ENCODE measurements around the gene RGS7. TPM values are rescaled to one million over a fixed set of nuclear protein-coding genes. Genes with fewer than 3 reads are reported as not detected.
A peak's percentile ranks its signal among the peaks of the same experiment; 100 is the strongest.

RGS7 gene
- total RNA-seq, 1 donor from 2014 or later = not detected

DNA sequence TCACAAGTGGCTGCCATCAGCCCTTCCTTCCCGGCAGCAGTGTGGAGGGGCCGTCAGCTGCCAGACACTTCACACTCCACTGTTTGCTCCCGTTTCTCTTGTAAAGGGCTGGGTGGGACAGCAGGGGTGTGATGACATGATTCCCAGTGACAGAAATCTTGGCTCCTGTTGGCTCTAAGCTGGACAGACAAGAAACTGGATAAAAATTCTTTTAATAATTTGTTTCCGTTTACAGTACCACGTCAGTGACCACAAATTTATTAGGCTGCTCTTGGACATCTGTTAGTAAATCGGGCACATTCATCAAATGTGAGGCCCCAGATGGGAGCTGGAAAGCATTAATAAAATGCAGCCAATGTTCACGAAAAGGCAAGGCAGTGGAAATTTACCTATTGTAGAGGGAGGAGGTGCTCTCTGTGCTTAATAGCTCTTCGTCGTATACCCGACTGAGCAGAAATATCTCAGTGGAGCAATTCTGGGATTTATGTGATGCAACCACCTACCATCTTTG, 391.4 kb downstream of the RGS7 start:
- TF ChIP-seq, protein P1, sequence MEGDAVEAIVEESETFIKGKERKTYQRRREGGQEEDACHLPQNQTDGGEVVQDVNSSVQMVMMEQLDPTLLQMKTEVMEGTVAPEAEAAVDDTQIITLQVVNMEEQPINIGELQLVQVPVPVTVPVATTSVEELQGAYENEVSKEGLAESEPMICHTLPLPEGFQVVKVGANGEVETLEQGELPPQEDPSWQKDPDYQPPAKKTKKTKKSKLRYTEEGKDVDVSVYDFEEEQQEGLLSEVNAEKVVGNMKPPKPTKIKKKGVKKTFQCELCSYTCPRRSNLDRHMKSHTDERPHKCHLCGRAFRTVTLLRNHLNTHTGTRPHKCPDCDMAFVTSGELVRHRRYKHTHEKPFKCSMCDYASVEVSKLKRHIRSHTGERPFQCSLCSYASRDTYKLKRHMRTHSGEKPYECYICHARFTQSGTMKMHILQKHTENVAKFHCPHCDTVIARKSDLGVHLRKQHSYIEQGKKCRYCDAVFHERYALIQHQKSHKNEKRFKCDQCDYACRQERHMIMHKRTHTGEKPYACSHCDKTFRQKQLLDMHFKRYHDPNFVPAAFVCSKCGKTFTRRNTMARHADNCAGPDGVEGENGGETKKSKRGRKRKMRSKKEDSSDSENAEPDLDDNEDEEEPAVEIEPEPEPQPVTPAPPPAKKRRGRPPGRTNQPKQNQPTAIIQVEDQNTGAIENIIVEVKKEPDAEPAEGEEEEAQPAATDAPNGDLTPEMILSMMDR (IDR thresholded peaks at IDR 0.05) = no peak
- intact Hi-C loops (cut with DNase I) = no loop called here
- ATAC-seq (peak; percentile 36), DNase-seq (no peak)
- Histone ChIP-seq H3K9me3 (no peaks in the 10 kb centered on the region), H3K27ac (no peak overlapping the region), H3K27me3 (no peaks in the 10 kb centered on the region), H3K36me3 (no peaks in the 10 kb centered on the region), H3K4me3 (no peak overlapping the region), H3K4me1 (no peaks in the 10 kb centered on the region)

DNA sequence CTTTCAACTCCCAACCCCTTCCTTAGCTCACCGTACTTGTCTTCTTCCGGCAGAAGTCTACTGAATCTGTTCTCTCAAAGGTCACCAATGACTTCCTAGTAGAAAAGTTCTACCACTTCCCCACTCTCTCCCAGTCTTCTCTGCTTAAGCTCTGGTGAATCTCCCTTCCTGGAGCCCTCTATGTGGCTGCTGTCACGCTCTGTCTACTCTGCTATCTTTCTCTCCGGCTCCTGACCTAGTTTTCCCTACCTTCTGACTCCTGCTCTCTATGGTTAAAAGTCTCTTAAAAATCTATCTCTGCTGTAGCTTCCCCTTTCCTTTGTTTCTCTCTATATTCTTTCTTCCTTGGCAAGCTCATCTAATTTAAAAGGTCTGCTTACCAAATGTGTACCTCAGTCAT, 394.9 kb downstream of the RGS7 start:
- H3K27ac ChIP-seq = no peak overlapping the region
- intact Hi-C loops (cut with DNase I) = no loop called here
- H3K9me3 ChIP-seq = no peaks in the 10 kb centered on the region
- no peaks in the 10 kb centered on the region for H3K27me3 ChIP-seq
- no peak overlapping the region for H3K4me3 ChIP-seq
- no peak for ATAC-seq
- TF ChIP-seq, protein P1 (IDR thresholded peaks at IDR 0.05) = no peak
- H3K4me1 ChIP-seq = no peaks in the 10 kb centered on the region
- no peak for DNase-seq
- no peaks in the 10 kb centered on the region for H3K36me3 ChIP-seq

DNA sequence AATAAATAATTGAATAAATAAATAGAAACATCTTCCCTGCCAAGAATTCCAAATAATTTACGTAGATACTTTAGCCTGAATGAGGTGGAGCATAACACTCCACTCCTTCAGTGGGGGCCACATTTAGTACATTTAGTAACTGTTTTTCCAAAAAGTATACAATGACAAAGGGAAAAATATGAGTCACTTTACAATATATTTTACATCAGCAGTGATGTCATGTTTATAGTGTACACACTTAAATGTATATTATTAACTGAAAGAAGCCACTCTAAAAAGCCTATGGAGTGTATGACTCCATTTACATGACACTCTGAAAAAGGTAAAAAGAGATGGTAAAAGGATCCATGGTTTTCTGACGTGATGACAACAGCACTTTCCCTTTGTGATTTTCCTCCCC, 400.6 kb downstream of the RGS7 start:
- Histone ChIP-seq H3K27me3 (no peaks in the 10 kb centered on the region), H3K27ac (no peak overlapping the region), H3K36me3 (no peaks in the 10 kb centered on the region), H3K4me3 (no peak overlapping the region), H3K4me1 (no peaks in the 10 kb centered on the region), H3K9me3 (no peaks in the 10 kb centered on the region)
- TF ChIP-seq, protein P1 (IDR thresholded peaks at IDR 0.05) = no peak
- DNase-seq (no peak), ATAC-seq (no peak)
- intact Hi-C loops (cut with DNase I) = no loop called here

DNA sequence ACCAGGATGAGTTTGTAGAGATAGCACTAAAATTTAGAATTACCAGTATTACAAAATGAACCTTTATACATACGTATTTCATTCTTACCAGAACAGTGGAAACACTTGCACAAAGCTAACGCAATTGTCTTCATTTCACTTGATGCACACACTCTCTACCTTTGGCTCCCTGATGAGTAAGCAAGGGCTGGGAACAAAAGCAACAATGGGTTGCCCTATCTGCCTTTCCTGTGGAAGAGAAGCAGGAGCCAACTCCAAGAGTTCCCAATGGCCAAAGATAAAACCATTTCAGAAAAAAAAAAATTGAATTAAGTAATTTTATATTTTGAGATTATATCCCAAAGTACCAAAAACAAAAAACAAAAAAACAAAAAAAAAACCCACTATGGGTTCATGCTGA, 401.0 kb downstream of the RGS7 start:
- H3K9me3 ChIP-seq = no peaks in the 10 kb centered on the region
- intact Hi-C loops (cut with DNase I) = no loop called here
- no peaks in the 10 kb centered on the region for H3K36me3 ChIP-seq
- DNase-seq (no peak), ATAC-seq (no peak)
- H3K4me1 ChIP-seq = no peaks in the 10 kb centered on the region
- TF ChIP-seq, protein P1 (IDR thresholded peaks at IDR 0.05) = no peak
- H3K4me3 ChIP-seq = no peak overlapping the region
- no peaks in the 10 kb centered on the region for H3K27me3 ChIP-seq
- H3K27ac ChIP-seq = no peak overlapping the region

DNA sequence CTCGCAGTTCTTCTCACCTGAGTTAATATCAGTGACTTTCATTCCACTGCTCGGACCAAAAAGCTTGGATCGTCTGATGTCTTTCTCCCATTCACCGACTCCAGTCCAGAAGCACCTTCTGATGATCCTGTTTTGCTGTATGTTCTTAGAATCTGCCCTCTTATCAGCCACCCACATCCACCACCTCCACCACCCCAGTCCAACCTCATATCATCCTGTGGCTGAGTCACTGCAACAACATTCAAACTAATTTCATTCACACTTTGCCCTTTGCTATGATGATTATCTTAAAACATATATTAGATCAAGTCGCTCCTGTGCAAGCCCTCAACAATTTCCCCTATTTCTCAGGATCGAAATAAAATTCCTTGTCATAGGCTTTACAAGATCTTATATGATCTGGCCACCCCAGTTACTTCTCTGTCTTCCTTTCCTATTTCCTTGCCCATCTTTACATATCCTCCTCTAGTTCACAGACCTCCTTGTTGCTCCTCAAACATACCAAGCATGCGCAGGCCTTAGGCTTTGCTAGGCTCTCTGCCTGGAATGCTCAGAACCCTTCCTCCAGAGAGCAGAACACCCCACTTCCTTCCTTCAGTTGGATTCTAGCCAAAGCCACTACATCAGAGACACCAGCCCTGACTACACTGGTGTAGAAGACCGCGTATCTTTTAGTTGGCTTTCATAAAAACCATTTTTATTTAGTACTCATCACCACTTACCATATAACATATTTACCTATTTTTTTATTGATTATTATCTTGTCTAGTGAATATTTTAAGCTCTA, 409.4 kb downstream of the RGS7 start:
- Histone ChIP-seq H3K9me3 (no peaks in the 10 kb centered on the region), H3K36me3 (no peaks in the 10 kb centered on the region), H3K4me1 (no peaks in the 10 kb centered on the region), H3K27ac (no peak overlapping the region), H3K27me3 (no peaks in the 10 kb centered on the region), H3K4me3 (no peak overlapping the region)
- intact Hi-C loops (cut with DNase I) = no loop called here
- TF ChIP-seq, protein P1 (IDR thresholded peaks at IDR 0.05) = no peak
- ATAC-seq (no peak), DNase-seq (no peak)

Data from upper lobe of right lung (tissue), 1 donor.